Heart left ventricle (tissue), 13 donors: ENCODE results near the gene C20orf204.

Experiments used
- POLR2A ChIP-seq, 2 donors: fragments of 450-650 bp; IDR thresholded peaks; one replicate each; pipeline ENCODE4 v1.6.1; 2017; ENCODE audit warnings: antibody characterized with exemption in 2 of 2, mild to moderate bottlenecking in 2 of 2, moderate library complexity in 2 of 2
- TF ChIP-seq, protein P1 (sequence below), 12 donors: fragments of 200-600 bp; sonication (generic) in 4 of 12; IDR thresholded peaks; one replicate each; pipeline versions ENCODE4 v1.5.0 to v1.8.0; 2018 to 2022; ENCODE audit warnings: antibody characterized with exemption in 12 of 12, mild to moderate bottlenecking in 5 of 12
- donor health status: ischemic (EF 13 %, LVEDD 7.1; RV severe dilation, severe dysfunction).
- donor health status: DM: no; HTN: yes; CAD: no.
- donor health status: DM: no; HTN: no; CAD: no.
- donor health status: ischemic (EF 25% LVEDD 6.9; RV normal size, moderate dysfunction).
- donor health status: ischemic (EF 25% LVEDD 5.7; RV mildly dilated, moderate dysfunction).
- donor health status: ischemic (EF 35%, LVEDD 5.7; RV mildly dilated, moderate dysfunction).
- donor health status: nonischemic (EF 11% LVEDD 7.7; RV severe dilation, severe dysfunction).
- donor health status: DM: yes; HTN: yes; CAD: no.
- donor health status: PGD.
- donor health status: ischemic (EF 29% LVEDD 5.4; RV normal size, mild dysfunction).
- donor health status: nonischemic (EF 23%, LVEDD 6.1; RV moderate dilation, normal function).

DNA sequence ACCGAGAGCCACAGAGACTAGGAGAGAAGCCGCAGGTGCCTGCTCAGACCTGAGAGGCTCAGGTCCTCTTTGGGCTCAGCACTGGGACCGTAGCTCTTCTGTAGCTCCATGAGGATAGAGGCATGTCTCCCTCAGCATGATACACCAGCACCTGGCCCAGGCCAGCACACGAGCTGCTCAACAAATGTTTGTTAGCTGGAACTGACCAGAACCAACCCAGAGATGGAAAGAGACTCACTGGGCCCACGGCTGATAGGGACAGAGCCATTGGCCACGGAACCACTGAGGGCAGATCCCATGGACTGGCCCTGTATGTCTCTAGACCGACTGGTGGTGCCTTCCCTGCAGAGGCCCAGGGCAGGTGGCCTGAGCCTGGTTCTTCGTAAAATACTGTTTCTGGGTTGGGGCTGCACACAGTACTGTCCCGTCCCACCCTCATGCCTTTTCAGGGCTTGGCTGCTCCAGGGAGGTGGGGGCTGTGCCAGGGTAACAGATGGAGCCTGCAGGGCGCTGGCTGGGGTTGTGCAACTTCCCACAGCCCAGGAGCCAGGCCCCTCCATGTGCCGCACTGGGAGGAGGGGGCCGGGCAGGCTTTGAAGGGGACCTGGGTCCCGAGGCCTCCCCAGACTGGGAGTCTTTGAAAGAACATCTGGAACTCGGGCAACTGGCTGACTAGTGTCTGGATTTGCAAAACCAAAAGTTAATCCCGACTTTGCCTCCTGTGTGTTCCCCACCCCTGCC lies 5.2 kb downstream of the C20orf204 start:
- TF ChIP-seq, protein P1, sequence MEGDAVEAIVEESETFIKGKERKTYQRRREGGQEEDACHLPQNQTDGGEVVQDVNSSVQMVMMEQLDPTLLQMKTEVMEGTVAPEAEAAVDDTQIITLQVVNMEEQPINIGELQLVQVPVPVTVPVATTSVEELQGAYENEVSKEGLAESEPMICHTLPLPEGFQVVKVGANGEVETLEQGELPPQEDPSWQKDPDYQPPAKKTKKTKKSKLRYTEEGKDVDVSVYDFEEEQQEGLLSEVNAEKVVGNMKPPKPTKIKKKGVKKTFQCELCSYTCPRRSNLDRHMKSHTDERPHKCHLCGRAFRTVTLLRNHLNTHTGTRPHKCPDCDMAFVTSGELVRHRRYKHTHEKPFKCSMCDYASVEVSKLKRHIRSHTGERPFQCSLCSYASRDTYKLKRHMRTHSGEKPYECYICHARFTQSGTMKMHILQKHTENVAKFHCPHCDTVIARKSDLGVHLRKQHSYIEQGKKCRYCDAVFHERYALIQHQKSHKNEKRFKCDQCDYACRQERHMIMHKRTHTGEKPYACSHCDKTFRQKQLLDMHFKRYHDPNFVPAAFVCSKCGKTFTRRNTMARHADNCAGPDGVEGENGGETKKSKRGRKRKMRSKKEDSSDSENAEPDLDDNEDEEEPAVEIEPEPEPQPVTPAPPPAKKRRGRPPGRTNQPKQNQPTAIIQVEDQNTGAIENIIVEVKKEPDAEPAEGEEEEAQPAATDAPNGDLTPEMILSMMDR (IDR thresholded peaks at IDR 0.05) = no peak
- TF ChIP-seq POLR2A (IDR thresholded peaks at IDR 0.05) = no peak
